OCI-LY1 (cell line): ENCODE measurements around the gene PARD3B.

Experiments
- EZH2 ChIP-seq: fragments of 200-600 bp; sonication (generic), shearing (Covaris generic); IDR thresholded peaks from 2 replicates; pipeline ENCODE4 v1.8.0; 2017; ENCODE audit warnings: borderline replicate concordance, mixed run types, mild to moderate bottlenecking, antibody characterized with exemption, low read length, moderate library complexity, mixed read lengths
- TF ChIP-seq, protein P1 (sequence below): fragments of 200-600 bp; sonication (generic), shearing (Covaris generic); IDR thresholded peaks from 2 replicates; pipeline ENCODE4 v1.5.1; 2017; ENCODE audit warnings: mild to moderate bottlenecking, antibody characterized with exemption, low read length, moderate library complexity, mixed read lengths

DNA sequence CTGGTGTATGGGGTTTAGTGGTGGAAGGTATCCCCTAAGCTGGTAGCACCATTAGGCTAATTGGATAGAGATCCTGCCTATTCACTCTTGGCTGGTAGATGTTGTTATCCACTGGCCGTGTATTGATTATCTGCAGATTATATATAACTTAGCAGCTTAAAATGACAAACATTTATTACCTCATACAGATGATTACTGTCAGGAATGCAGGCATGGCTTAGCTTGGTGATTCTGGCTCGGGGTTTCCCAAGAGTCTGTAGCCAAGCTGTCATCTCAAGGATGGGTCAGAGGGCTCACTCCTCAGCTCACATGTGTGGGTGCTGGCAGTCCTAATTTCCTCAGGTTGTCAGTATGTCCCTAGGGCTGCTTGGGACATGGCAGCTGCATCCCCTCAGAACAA, 465.8 kb downstream of the PARD3B start:
- TF ChIP-seq, protein P1, sequence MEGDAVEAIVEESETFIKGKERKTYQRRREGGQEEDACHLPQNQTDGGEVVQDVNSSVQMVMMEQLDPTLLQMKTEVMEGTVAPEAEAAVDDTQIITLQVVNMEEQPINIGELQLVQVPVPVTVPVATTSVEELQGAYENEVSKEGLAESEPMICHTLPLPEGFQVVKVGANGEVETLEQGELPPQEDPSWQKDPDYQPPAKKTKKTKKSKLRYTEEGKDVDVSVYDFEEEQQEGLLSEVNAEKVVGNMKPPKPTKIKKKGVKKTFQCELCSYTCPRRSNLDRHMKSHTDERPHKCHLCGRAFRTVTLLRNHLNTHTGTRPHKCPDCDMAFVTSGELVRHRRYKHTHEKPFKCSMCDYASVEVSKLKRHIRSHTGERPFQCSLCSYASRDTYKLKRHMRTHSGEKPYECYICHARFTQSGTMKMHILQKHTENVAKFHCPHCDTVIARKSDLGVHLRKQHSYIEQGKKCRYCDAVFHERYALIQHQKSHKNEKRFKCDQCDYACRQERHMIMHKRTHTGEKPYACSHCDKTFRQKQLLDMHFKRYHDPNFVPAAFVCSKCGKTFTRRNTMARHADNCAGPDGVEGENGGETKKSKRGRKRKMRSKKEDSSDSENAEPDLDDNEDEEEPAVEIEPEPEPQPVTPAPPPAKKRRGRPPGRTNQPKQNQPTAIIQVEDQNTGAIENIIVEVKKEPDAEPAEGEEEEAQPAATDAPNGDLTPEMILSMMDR: no peak
- no peak for TF ChIP-seq EZH2
